HL-60/S4 treated with phorbol 12-myristate 13-acetate at 8.2 ng/mL for 4 days and 3 days (cell line): ENCODE data around the gene SLC16A5.
"Not testable (repeated sequence)": the region's sequence is repeated elsewhere in the genome, so short reads cannot be mapped to it uniquely, and the experiment has no call there.

ENCODE experiments used
- in situ Hi-C: fragments of 300-500 bp; cut with MboI; formaldehyde crosslinking; loops from 2 replicates; pipeline ENCODE4 v1.15.0; 2022; ENCODE audit warnings: low sequenced_read_pairs

The SLC16A5 gene

DNA sequence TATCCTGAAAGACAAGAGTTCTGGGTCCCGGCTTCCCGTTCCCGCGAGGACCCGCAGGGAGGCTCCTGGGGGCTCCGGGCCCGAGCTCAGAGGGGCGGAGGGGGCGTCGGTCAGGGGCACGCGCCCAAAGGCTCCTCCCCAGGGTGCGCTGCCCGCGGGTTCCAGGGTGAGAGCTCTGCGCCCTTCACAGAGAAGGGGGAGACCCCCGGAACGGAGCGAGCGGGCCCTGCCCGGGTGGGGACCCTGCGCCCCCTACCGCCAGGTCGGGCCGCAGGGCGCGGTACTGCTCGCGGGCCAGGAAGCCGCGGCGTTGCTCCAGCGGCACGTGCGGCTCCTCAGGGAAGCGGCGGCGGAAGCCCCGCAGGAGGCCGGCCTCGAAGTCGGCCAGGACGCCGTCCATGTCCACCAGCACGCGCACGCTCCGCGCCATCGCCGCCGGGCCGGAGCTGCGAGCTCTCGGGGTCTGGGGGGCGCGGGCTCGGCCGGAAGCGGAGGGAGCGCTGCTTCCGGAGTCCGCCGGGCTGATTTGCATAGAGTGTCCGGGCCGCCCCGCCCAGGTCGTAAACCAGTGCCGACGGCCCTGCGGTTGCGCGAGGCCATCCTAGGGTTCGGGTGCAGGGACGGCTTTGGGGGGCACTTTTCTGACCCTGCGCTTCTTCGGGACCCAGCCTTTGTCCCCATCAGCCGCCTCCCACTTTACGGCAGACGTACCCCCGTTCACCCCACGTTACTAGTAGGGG, 43.7 kb downstream of the SLC16A5 start, which contains the start of gene NT5C:
NT5C (minus strand) TSS at position 465 of the 740 bp plus-strand sequence; CDS start at position 430, 35 bp downstream.
- in situ Hi-C loops: no loop called here

DNA sequence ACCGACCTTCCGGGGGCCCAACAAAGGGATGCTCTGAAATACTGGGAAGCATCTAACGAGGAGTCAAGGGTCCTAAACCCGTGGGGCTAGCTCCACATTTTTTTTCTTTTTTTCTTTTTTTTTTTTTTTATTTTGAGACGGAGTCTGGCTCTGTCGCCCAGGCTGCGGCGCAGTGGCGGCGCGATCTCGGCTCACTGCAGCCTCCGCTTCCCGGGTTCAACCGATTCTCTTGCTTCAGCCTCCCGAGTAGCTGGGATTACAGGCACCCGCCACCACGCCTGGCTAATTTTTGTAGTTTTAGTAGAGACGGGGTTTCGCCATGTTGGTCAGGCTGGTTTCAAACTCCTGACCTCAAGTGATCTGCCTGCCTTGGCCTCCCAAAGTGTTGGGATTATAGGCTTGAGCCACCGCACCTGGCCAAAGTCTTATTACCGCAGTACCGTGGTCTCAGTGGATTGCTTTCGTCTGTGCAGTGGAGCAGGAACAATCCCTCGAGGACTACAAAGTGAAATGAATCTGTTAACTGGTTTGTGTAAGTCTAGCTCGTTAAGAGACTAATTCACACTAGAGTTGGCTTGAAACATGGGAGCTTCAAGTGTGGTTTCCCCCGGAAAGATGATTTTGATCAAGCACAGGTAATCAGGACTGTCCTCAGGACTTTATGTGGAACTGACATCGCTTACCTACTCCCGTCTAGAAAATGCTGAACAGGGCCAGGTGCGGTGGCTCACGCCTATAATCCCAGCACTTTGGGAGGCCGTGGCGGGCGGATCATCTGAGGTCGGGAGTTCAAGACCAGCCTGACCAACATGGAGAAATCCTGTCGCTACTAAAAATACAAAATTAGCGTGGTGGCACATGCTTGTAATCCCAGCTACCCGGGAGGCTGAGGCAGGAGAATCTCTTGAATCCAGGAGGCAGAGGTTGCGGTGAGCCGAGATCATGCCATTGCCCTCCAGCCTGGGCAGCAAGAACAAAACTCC, 44.6 kb downstream of the SLC16A5 start:
- in situ Hi-C loops: not testable (repeated sequence)

DNA sequence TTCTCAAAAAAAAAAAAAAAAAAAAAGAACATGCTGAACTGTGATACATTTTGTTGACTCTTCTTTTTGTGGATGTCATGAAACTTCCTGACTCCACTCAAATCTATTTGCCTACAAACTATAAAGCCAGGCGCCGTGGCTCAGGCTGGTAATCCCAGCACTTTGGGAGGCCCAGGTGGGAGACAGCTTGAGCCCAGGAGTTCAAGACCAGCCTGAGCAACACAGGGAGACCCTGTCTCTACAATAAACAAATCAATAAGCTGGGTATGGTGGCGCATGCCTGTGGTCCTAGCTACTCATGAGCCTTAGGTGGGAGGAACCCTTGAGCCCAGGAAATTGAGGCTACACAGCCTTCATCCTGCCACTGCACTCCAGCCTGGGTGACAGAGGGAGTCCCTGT, 45.2 kb downstream of the SLC16A5 start:
- in situ Hi-C loops: no loop called here

GRCh38 chr17:75133607-75134347, 46.0 kb downstream of the SLC16A5 start:
- in situ Hi-C loops: not testable (repeated sequence)

DNA sequence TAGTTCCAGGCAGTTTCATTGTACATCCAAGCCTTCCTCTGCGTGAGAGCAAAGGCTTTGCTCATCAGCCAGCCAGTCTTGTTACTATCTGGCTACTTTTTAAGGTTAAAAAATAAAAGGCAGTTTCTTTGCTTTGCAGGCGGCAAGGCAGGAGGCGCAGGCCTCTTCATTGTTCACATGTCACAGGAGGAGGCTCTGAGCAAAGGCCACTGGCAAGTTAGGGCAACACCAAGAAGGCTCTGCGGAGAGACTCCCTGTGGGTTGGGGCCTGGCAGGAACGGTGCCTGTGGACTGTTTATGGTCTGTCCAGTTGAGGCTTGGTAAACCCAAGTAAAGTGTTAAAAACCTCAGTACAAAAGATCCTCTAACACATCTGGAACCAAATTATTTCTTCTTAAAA, 47.7 kb downstream of the SLC16A5 start:
- in situ Hi-C loops: no loop called here

GRCh38 chr17:75135946-75136345, 48.2 kb downstream of the SLC16A5 start:
- in situ Hi-C loops: no loop called here

DNA sequence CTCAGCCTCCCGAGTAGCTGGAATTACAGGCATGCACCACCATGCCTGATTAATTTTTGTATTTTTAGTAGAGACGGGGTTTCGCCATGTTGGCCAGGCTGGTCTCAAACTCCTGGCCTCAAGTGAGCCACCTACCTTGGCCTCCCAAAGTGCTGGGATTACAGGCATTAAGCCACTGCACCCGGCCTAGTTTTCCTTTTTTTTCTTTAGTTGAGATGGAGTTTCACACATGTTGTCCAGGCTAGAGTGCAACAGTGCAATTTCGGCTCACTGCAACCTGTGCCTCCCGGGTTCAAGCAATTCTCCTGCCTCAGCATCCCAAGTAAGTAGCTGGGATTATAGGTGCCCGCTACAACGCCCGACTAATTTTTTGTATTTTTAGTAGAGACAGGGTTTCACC, 50.0 kb downstream of the SLC16A5 start:
- in situ Hi-C loops: not testable (repeated sequence)

DNA sequence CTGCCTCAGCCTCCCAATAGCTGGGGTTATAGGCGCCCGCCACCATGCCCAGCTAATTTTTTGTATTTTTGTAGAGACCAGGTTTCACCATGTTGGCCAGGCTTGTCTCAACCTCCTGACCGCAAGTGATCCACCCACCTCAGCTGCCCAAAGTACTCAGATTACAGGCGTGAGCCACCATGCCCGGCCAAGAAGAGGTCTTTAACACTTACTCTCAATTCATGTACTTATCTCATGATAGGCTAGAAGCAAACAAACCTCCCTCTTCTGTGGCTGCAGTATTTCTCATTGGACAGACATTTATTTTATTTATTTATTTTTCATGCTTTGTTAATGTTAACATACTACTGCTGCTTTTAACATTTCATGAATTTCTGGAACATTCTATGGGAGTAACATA, 50.8 kb downstream of the SLC16A5 start:
- in situ Hi-C loops: no loop called here

- in situ Hi-C loops: no loop called here
Measured at GRCh38 chr17:75142236-75142971, 54.6 kb downstream of the SLC16A5 start.

GRCh38 chr17:75144816-75145512, 57.2 kb downstream of the SLC16A5 start:
- in situ Hi-C loops: no loop called here

GRCh38 chr17:75146592-75146991, 58.8 kb downstream of the SLC16A5 start:
- in situ Hi-C loops: no loop called here

DNA sequence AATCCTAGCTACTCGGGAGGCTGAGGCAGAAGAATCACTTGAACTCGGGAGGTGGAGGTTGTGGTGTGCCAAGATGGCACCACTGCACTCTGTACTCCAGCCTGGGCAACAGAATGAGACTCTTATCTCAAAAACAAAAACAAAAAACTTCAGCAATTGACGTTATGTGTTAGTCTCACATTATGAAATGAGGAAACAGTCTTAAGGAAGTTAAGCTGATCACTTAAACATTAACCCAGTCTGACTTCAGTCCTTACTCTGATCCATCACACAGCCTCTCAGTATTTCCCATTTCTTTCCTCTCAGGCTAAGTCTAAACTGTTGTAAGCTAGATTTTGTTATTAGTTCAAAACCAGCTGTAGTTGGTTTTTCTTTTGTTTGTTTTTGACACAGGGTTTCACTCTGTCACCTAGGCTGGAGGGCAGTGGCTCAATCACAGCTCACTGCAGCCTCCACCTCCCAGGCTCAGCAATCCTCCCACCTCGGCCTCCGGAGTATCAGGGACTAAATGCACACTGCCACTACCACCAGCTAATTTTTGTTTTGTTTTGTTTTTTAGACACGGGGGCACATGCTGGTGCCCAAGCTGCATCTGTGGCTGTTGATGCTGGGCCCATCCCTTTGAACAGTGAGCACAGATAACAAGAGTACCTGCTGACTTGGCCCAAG, 60.3 kb downstream of the SLC16A5 start:
- in situ Hi-C loops: no loop called here

DNA sequence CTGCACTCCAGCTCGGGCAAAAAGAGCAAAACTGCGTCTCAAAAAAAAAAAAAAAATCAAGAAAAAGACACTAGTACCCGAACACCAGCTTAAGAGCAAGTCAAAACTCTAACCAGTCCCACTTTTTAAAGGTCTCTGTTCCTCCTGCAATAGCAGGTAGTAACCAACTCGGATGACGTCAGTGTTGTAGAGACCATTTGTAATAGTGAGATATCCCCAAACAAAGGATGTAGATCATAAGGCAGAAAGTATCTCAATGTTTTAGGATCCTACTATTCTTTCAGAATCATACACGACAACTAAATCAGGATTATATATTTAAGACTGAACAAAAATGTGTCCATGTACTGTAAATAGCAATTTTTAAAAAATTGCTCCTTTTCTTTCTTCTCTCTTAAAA, 64.2 kb downstream of the SLC16A5 start:
- in situ Hi-C loops: no loop called here

- in situ Hi-C loops: no loop called here
Measured at GRCh38 chr17:75152523-75152921, 64.8 kb downstream of the SLC16A5 start.

- in situ Hi-C loops: no loop called here
Measured at GRCh38 chr17:75152922-75153779, 65.4 kb downstream of the SLC16A5 start.

GRCh38 chr17:75153780-75154194, 66.0 kb downstream of the SLC16A5 start:
- in situ Hi-C loops: no loop called here

GRCh38 chr17:75154195-75155106, 66.7 kb downstream of the SLC16A5 start, which contains the start of gene JPT1:
Gene JPT1 (minus strand): TSS chr17:75154512. CDS start chr17:75154397, 115 bp downstream.
- in situ Hi-C loops: no loop called here
